Gastroesophageal sphincter (tissue), 4 donors: ENCODE results near the gene TMEM207. TPM values are rescaled to one million over a fixed set of nuclear protein-coding genes. Genes with fewer than 3 reads are reported as not detected.
"Not testable (repeated sequence)": the region's sequence is repeated elsewhere in the genome, so short reads cannot be mapped to it uniquely, and the experiment has no call there.

ENCODE experiments used
- ATAC-seq: fragments of 150-250 bp; one replicate; pipeline ENCODE4 v1.9.1; 2016; ENCODE audit warnings: mild to moderate bottlenecking, moderate library complexity
- H3K27ac ChIP-seq, 4 donors: fragments of 200-600 bp; sonication (generic) in 3 of 4; 1 replicate in 3 of 4; 2 replicates in 1 of 4; pipeline ENCODE4 v1.5.1; 2016 to 2019
- H3K27me3 ChIP-seq: fragments of 200-600 bp; sonication (generic); one replicate; pipeline ENCODE4 v1.5.1; 2019
- H3K36me3 ChIP-seq, 2 donors: fragments of 200-600 bp; sonication (generic); one replicate each; pipeline ENCODE4 v1.5.1; 2019; ENCODE audit warnings: control low read depth in 1 of 2
- H3K4me1 ChIP-seq, 3 donors: fragments of 200-600 bp; sonication (generic); 1 replicate in 2 of 3; 2 replicates in 1 of 3; pipeline ENCODE4 v1.5.1; 2016 to 2019; ENCODE audit warnings: control low read depth in 2 of 3
- H3K4me3 ChIP-seq, 2 donors: fragments of 200-600 bp; sonication (generic); one replicate each; pipeline ENCODE4 v1.5.1; 2019; ENCODE audit warnings: mild to moderate bottlenecking in 1 of 2, moderate library complexity in 1 of 2
- H3K9me3 ChIP-seq, 3 donors: fragments of 200-600 bp; sonication (generic); one replicate each; pipeline ENCODE4 v1.5.1; 2017 to 2019; ENCODE audit warnings: control low read depth in 2 of 3
- EP300 ChIP-seq: sonication (generic); formaldehyde crosslinking; IDR thresholded peaks from one replicate; pipeline ENCODE4 v1.6.1; 2017; ENCODE audit warnings: antibody characterized with exemption, mild to moderate bottlenecking
- POLR2A ChIP-seq, 2 donors: fragments of 450-650 bp; IDR thresholded peaks; one replicate each; pipeline ENCODE4 v1.6.1; 2017; ENCODE audit warnings: antibody characterized with exemption in 2 of 2, mild to moderate bottlenecking in 2 of 2, moderate library complexity in 1 of 2
- POLR2AphosphoS5 ChIP-seq: sonication (generic); formaldehyde crosslinking; IDR thresholded peaks from one replicate; pipeline ENCODE4 v1.6.1; 2017; ENCODE audit warnings: antibody characterized with exemption
- WGBS, 2 donors: methylation state at CpG; one replicate each; pipeline ENCODE4 v1.1.5; 2018; ENCODE audit warnings: low coverage in 1 of 2; 5-methylcytosine and 5-hydroxymethylcytosine counted together
- total RNA-seq, 4 donors: library from RNA; depleted of rRNA; stranded (reverse); fragments of >200 nt; gene quantifications; one replicate each; pipeline ENCODE4 v1.1.0, GENCODE V29; 2016
- TF ChIP-seq, protein P1 (sequence below), 4 experiments: fragments of 200-600 bp in 2 of 4; fragments of 450-650 bp in 2 of 4; sonication (generic) in 1 of 4; IDR thresholded peaks; one replicate each; pipeline ENCODE4 v1.5.1; 2017 to 2019; ENCODE audit warnings: antibody characterized with exemption in 4 of 4, mild to moderate bottlenecking in 2 of 4, moderate library complexity in 2 of 4

Gene TMEM207
- total RNA-seq, 4 donors from 2014 or later: not detected

DNA sequence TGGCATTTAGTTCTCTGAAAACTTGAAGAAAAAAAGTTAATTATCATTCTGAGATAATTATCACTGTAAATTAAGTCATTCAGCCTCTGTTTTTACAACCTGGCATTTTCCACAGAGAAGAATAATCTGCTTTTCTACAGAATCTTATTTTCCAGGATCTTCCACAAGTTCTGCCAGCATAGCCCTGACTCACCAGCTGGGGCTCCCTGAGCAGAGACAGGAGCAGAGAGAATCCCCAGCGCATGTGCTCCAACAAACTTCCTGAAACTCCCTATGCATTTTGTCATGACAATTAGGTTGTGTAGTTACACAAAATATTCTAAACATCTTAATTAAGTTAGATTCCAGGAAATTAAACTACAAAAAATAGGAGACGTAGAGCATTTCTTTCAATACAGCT lies 32.1 kb upstream of the TMEM207 start:
- no peak for ATAC-seq
- TF ChIP-seq POLR2A (IDR thresholded peaks at IDR 0.05): no peak
- no peak for TF ChIP-seq EP300
- TF ChIP-seq POLR2AphosphoS5: no peak
- TF ChIP-seq, protein P1, sequence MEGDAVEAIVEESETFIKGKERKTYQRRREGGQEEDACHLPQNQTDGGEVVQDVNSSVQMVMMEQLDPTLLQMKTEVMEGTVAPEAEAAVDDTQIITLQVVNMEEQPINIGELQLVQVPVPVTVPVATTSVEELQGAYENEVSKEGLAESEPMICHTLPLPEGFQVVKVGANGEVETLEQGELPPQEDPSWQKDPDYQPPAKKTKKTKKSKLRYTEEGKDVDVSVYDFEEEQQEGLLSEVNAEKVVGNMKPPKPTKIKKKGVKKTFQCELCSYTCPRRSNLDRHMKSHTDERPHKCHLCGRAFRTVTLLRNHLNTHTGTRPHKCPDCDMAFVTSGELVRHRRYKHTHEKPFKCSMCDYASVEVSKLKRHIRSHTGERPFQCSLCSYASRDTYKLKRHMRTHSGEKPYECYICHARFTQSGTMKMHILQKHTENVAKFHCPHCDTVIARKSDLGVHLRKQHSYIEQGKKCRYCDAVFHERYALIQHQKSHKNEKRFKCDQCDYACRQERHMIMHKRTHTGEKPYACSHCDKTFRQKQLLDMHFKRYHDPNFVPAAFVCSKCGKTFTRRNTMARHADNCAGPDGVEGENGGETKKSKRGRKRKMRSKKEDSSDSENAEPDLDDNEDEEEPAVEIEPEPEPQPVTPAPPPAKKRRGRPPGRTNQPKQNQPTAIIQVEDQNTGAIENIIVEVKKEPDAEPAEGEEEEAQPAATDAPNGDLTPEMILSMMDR (IDR thresholded peaks at IDR 0.05): no peak
- H3K36me3 ChIP-seq: no peaks in the 10 kb centered on the region
- no peaks in the 10 kb centered on the region for H3K9me3 ChIP-seq
- H3K27ac ChIP-seq: no peak overlapping the region
- no peaks in the 10 kb centered on the region for H3K4me1 ChIP-seq
- H3K27me3 ChIP-seq: no peaks in the 10 kb centered on the region
- no peak overlapping the region for H3K4me3 ChIP-seq
- WGBS, 2 donors: 82 to 88% methylated on average over 2 of the region's 2 CpGs

DNA sequence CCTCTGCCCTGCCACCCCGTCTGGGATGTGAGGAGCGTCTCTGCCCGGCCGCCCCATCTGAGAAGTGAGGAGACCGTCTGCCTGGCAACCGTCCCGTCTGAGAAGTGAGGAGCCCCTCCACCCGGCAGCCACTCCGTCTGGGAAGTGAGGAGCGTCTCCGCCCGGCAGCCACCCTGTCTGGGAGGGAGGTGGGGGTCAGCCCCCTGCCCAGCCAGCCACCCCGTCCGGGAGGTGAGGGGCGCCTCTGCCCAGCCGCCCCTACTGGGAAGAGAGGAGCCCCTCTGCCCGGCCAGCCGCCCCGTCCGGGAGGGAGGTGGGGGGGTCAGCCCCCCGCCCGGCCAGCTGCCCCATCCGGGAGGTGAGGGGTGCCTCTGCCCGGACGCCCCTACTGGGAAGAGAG lies 23.6 kb upstream of the TMEM207 start:
- not testable (repeated sequence) for H3K4me1 ChIP-seq, H3K4me3 ChIP-seq, H3K27me3 ChIP-seq, H3K27ac ChIP-seq, ATAC-seq, H3K36me3 ChIP-seq
- no CpG with 5 or more reads among the region's 25 CpGs for WGBS, 2 donors
- H3K9me3 ChIP-seq: peaks cover 0 to 13% (median 0%) of the 10 kb centered on the region in 3 donors

DNA sequence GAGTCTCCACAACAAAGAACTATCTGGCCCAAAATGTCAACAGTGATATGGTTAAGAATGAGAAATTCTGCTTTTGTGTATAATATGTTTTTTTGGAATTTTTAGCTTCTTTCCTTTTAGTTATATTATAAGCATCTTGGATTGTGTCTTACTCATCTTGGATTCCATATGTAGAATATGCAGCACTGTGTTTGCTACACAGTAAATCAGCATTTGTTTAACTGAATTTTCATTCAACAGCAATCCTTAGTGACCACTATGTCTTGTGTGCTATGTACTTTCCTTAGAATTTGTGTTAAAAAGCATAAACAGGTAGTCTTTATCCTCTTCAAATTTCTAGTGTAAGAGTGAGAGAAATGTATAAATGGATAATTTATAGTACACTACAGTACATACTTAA lies 18.2 kb upstream of the TMEM207 start:
- H3K36me3 ChIP-seq: no peaks in the 10 kb centered on the region
- H3K4me1 ChIP-seq: no peaks in the 10 kb centered on the region
- H3K4me3 ChIP-seq: no peak overlapping the region
- peaks cover 0 to 13% (median 0%) of the 10 kb centered on the region in 3 donors for H3K9me3 ChIP-seq
- no peak for TF ChIP-seq POLR2A (IDR thresholded peaks at IDR 0.05)
- no peak for TF ChIP-seq EP300
- no peak for TF ChIP-seq POLR2AphosphoS5
- TF ChIP-seq, protein P1 (IDR thresholded peaks at IDR 0.05): no peak
- ATAC-seq: no peak
- no peak overlapping the region for H3K27ac ChIP-seq
- H3K27me3 ChIP-seq: no peaks in the 10 kb centered on the region

DNA sequence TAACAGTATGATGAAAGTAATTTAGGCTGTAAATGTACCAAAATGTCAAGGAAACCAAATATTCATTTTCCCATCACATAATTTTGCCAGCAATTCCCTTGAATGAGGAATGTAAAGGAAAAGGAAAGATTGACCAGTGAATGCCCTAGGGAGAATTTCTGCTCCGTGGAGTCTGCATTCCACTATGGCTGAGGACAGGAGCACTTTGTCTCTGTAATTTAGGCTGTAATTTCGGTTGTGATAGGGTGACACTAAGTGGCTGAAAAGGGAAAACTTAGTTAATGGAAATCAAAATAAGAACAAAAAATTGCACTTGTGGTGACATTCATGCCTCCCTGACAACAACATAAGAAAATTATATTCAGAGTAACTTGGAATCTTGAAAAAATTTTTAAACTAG lies 8.3 kb upstream of the TMEM207 start:
- no peaks in the 10 kb centered on the region for H3K36me3 ChIP-seq
- TF ChIP-seq EP300: no peak
- TF ChIP-seq, protein P1 (IDR thresholded peaks at IDR 0.05): no peak
- H3K4me3 ChIP-seq: no peak overlapping the region
- no peak for ATAC-seq
- H3K27ac ChIP-seq: no peak overlapping the region
- no peaks in the 10 kb centered on the region for H3K9me3 ChIP-seq
- 7 to 33% methylated on average over 1 to 2 of the region's 2 CpGs for WGBS, 2 donors
- no peaks in the 10 kb centered on the region for H3K4me1 ChIP-seq
- H3K27me3 ChIP-seq: no peaks in the 10 kb centered on the region

DNA sequence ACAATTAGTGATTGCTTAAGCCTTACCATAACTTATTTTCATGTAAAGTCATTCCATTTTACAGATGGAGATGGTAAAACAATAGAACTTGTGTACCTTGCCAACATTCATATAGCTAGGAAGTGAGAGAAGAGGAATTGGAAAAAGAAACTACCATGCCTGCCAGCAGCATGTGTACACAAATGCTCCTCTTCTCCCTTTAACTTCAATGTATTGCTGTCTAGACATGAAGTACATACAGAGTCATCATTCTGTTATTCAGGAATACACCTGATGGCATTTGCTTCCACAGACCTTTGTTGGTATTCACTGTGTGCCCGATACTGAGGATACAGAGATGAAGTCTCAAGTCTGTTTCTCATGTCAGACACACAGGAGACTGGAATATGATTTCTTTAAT lies 7.1 kb upstream of the TMEM207 start:
- no peaks in the 10 kb centered on the region for H3K27me3 ChIP-seq
- no peaks in the 10 kb centered on the region for H3K9me3 ChIP-seq
- WGBS, 2 donors: 80 to 89% methylated on average over 1 of the region's 1 CpG
- no peak overlapping the region for H3K27ac ChIP-seq
- TF ChIP-seq, protein P1 (IDR thresholded peaks at IDR 0.05): no peak
- no peak for TF ChIP-seq POLR2AphosphoS5
- no peak for TF ChIP-seq EP300
- TF ChIP-seq POLR2A (IDR thresholded peaks at IDR 0.05): no peak
- no peak for ATAC-seq
- no peaks in the 10 kb centered on the region for H3K4me1 ChIP-seq
- H3K36me3 ChIP-seq: no peaks in the 10 kb centered on the region
- H3K4me3 ChIP-seq: no peak overlapping the region

DNA sequence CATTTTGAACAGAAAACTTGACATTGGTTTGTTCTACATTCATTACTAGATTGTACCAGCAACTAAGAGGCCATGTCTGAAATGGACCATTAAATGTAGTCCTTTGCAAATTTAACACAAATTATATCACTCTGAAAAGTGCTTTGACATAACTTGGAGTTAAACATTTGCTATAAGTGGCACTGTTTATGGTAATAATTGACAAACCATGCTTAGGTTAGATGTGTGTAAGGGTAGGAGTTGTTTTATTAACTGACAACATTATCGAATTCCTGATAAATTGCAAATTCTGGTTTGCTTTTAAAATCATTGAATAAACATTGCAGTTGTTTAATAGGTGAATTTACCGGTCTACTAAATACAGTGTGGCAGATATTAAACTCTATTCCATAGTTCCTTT lies 6.1 kb upstream of the TMEM207 start:
- no peaks in the 10 kb centered on the region for H3K4me1 ChIP-seq
- TF ChIP-seq POLR2AphosphoS5 (no peak), POLR2A (IDR thresholded peaks at IDR 0.05) (no peak), EP300 (no peak)
- TF ChIP-seq, protein P1 (IDR thresholded peaks at IDR 0.05): no peak
- H3K27ac ChIP-seq: no peak overlapping the region
- H3K27me3 ChIP-seq: no peaks in the 10 kb centered on the region
- H3K4me3 ChIP-seq: no peak overlapping the region
- no peak for ATAC-seq
- H3K9me3 ChIP-seq: no peaks in the 10 kb centered on the region
- no peaks in the 10 kb centered on the region for H3K36me3 ChIP-seq
- 64 to 73% methylated on average over 2 of the region's 2 CpGs for WGBS, 2 donors
